Activated T-helper 1 cell treated with anti-CD3 and anti-CD28 coated beads, Interleukin-2, amount 50 U/mL, for 16 hours (primary cell): ENCODE data around the gene CMTM7.
A peak's percentile ranks its signal among the peaks of the same experiment; 100 is the strongest.

Experiments
- DNase-seq, 2 donors: peaks; one replicate each; pipeline ENCODE4 v3.0.0-alpha.2; 2020; ENCODE audit warnings: low read depth in 1 of 2, low spot score in 1 of 2

CMTM7 gene, protein sequence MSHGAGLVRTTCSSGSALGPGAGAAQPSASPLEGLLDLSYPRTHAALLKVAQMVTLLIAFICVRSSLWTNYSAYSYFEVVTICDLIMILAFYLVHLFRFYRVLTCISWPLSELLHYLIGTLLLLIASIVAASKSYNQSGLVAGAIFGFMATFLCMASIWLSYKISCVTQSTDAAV

DNA sequence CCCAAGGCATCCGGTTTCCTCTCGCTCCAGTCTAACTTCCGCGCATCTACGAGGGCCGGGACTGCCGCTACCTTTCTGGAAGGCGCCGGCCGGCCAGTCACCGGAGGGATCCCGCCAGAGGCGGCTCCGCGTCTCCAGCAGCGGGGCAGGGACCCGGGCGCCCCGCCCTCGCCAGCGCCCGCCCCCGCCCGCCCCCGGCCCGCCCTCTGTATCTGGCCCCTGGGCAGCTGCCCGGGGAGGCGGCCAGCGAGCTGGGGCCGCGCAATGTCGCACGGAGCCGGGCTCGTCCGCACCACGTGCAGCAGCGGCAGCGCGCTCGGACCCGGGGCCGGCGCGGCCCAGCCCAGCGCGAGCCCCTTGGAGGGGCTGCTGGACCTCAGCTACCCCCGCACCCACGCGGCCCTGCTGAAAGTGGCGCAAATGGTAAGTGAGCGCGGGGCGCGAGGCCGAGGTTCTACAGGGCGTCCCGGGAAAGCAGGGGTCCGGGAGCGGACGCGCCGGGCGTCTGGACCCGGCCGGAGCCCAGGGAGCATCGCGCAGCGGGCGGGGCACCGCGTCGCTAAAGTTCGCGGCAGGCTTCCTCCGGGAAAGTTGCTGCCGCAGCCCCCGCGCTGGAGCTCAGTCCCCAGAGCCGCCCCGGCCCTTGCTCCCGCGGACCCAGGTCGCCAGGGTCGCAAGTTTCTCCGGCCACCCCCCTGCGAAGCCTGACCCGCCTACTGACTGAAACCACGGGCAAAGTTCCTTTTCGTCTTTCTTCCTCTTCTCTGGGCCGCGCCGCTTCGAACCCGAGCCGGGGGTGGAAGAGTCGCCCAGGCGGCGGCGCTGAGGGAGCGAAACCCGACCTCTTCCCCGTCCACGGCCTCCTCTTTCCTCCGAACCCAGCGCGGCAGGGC, at the start of gene CMTM7:
Gene CMTM7 (plus strand): TSS at position 211 of the 893 bp plus-strand sequence. CDS start 54 bp downstream, at position 265.
- peak; percentile 38 to 56 for DNase-seq

DNA sequence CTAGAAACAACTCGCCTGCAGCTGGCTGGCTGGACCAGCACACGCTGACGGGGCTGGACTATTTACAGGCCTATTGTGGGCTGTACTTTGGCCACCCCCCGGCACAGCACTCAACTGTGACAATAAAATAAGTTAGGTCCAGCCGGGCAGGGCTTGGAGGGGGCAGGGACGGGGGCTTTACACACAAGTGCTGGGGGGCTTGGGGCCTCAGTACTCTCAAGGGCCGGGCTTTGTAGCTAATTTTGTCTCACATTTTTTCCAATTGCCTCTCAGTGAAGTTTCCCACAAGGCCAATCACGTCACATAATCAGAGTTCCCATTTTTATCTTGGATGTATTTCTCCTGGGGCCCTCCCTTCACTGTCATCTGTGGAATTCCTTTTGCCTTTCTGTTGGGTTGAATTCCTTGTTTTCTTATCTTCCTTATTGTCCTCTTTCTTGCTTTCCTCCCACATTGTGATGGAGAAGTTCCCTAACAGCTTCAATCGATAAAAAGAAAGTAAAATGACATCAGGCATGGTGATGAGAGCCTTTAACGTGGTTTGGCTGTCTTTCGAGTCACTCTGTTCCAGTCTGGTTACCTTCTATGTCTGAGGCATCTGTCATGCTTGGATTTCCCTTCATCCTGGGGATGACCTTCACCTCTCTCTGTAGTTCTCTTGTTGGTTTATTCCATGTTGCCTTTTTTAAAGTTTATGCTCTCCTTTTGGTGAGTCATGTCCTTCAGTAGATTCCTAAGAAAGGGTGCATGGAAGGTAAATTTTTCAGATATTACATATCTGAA, 44.1 kb upstream of the CMTM7 start:
- no peak for DNase-seq

DNA sequence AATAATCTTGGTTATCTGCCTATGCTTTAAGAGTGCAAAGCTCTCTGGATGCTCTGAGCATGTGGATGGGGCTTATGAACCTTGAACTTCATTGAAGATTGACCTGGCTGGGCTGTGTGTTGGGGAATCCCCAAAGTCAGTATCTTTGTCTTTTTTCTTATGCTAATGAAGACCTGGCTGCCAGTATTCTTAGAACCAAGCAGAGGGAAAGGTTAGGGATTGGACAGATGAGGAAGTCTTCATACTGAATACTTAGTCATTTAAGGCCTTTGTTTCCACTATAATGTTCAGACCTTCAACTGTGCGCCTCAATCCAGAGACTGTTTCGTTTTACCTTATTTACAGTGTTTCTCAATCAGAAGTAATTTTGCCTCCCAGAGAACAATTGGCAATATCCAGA, 42.5 kb upstream of the CMTM7 start:
- DNase-seq: no peak

DNA sequence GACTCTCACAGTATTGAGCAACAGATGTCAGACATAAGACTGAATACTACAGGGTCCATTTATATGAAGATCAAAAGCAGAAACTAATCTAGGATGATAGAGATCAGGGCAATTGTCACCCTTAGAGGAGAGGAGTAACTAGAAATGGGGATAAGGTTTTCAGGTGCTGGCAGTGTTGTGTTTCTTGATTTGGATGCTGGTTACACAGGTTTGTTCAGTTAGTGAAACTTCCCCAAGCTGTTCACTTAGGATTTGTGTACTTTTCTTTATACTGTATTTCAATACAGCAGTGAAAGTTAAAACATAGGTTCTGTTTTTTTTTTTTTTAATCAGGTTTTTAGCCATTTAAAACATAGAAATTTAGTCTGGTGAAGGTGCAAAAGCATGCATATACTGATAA, 39.1 kb upstream of the CMTM7 start:
- DNase-seq: no peak

DNA sequence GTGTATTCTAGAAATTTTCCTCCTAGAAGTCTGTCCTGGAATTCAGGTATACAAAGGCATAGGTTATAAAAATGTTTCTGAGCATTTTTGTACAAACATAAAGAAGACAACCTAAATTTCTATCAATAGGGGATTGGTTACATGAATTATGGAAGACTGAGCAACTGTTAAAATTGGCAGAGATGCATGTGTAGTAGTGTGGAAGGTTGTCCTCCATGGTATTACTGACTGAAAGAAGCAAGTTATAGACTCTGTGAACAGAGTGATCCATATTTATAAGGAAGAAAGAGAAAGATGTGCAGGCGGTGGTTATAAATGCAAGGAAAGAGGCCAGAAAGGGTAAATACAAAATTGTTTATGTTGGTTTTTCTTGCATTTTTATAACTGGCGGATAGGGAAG, 38.3 kb upstream of the CMTM7 start:
- no peak for DNase-seq

DNA sequence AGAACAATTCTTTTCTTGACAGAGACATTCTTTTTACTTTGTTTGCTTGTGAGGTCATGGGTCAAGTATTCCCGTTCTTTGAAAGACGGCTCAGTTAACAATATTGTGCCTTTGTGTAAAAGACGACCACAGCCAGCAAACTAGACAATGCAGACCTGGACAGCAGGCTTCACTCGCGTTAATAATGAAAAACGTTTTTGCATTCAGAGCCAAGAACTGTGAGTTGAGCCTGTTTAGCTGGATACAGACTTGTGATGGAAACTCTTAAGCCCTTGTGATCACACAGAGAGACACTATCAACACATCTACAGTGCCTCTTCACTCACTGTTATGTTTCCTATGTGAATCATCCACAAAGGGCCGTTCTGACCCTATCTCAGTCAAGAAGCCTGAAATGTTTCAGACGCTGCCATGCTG, 37.3 kb upstream of the CMTM7 start:
- DNase-seq: no peak

DNA sequence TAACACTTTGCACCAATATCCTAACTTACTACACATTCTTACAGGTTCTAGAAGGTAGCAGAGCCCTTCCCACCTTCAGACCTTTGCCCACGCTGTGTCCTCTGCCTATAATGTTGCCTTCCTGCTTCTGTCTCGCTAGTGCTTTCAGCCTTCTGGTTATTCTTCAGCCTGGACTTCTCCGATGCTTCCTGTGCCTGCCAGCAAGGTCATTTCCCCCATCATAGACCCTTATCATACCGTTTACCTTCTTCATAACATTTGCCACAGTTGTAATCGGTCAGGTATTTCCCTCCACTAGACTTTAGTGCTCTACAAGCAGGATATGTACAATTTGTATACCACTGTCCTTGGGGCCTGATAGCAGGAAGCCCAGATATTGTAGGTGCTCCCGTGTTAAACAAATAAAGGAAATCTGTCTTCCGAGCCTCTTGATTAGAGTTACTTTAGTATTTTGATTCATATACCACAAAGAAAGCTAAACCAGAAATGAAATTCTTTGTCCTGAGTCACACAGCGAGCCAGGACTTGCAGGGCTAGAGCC, 35.8 kb upstream of the CMTM7 start:
- DNase-seq: no peak

DNA sequence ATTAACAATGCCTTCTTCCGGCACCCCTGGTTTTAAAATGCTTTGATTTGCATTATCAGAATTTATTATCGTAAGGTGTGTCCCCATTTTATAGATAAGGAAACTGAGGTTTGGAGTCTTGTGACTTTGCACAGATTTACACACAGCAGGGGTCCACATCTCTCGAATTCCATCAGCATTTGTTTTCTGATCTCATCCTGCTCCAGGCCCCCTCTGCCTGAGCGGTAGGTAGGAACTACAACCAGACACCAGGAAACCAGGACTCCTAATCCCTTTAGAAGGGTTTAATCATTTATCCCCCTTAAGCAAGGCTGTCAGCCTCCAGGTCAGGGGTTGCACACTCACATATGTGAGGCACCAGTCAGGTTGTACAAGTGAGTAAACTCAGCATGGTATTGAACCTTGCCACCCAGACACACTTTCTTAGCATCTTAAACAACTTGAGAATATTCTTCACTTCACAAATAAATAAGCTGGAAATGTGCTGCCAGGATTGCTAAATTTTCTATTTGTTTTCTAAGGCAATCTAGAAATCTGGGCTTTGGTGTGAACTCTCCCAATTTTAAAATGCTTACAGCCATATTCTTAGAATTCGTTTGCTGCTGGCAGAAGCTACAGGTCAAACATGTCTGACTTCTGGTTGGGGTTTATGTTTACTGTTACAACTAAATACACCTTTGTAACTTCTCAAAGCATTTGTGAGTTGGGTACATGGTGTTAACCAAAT, 31.7 kb upstream of the CMTM7 start:
- no peak for DNase-seq

DNA sequence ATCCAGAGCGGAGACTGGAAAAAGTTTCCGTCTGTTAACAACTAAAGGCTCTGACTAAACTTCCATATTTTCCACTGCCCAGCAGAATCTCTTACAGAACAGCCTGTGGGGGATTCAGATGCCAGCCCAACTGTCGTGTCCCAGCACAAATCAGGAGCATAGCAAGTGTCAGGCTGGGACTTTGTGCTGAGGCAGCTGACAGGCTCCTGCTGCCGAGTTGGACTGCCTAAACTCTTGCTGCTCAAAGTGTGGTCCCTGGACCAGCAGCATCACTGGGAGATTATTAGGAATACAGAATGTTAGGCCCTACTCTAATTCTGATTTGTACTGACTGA, 31.2 kb upstream of the CMTM7 start:
- DNase-seq: no peak

DNA sequence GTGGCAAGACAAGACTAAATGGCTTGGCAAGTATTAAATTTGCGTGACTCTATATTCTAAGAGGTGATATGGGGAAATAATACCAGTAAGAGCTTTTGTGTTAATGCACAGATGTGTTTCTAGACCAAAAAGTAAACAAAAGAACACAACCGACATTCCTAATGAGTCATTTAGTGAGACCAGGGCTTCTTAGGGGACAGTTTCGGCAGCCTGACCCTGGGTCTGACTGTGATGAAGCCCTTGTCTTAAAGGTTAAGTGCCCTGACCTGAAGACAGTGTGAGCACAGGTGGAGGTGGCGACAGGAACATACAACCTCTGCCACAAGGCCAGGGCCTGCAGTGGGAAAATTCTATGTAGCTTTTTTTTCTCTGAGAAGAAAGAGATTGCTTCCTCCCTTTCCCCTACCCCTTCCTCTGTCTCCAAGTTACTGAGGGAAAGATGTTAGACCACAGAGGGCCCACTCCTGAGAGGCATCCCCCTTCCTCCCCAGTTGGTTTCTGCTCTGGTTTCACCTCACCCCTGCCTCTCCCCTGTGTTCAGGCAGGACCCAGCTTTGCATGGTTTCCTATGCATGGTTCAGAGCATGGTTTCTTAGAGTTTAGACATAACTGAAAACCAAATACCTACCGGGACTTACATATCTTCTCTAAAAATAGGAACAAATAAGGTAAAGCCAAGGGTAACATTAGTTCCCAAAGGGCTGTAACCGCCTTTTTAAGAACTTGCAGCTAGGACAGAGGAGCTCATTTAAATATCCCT, 24.8 kb upstream of the CMTM7 start:
- no peak for DNase-seq

DNA sequence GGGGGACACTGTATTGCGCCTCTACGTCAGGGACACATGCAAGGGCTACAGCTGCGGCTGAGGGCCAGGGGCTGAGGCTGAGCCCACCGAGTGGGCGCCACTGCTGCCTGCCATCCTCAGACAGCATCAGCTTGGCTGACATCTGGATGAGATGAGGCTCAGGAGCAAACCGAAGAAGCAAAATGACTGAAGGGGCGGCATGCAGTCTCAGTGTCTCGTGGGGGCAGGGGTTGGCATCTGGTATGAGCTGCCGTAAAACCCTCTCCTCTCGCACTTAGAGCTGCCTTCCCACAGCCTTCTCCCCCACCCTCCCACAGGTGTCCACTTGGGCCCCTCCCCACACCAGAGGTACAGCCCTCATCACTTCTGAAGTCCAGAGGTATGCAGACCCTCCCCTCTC, 24.2 kb upstream of the CMTM7 start:
- DNase-seq: no peak

DNA sequence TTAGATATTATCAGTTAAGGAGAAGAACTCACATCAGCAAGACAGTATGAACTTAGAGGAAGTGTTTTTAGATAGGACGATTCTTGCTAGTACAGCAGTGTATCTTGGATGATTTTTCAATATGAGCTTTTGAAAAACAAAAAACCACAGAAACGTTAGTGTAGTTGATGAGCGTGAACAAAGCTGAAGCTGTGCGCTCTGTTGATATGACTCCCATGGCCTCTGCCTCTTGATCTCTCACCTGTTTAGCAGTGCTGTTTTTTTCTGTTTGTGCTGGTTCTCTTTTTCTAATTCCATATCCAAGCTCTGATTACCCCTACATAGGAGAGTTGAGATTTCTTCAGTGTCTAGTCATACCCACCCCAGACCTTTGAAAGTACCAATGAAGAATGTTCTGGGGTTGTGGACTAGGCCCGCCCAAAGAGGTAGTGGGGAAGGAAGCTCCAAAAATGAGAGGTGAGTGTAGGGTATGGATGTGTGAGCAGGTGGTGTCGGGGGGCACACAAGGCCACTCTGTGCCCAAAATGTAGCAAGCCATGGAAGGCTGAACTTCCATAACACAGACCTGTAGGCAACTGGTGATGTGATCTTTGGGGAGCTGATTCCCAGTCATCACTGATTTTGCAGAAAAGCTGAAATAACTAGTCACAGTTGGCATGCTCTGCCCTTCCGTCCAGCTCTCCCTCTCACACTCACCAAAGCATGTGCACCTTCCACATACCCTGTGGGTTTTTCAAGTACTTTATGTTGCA, 20.0 kb upstream of the CMTM7 start:
- no peak for DNase-seq

DNA sequence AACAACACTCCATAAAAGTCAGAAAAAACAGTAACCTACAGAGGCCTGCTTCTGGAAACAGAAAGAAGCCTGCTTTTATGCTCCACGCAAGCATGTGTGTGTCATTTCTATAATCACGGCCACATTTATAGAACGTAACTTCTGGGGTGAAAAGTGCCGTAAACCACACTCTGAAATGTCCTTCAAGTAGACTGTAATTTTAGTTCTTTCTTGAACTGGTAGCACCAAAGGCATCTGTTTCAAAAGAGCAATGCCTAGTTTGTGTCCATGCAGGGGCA, 19.5 kb upstream of the CMTM7 start:
- no peak for DNase-seq

DNA sequence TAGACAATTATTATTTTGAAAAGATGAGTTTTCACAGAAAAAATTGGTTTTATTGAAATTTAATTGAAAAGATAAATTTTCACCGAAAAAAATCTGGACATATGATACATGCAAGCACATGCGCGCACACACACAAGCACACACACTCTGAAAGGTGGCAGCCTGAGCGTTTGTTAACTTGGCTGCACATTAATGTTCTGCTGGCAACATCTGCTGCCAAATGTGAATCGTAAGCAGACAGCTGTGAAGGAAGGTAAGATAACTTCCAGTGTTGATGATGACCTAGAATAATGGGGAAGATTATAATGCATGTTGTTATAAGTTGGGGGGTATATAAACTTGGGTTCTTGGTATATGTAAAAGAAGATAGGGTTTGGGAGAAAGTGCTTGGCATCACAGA, 18.4 kb upstream of the CMTM7 start:
- DNase-seq: no peak

DNA sequence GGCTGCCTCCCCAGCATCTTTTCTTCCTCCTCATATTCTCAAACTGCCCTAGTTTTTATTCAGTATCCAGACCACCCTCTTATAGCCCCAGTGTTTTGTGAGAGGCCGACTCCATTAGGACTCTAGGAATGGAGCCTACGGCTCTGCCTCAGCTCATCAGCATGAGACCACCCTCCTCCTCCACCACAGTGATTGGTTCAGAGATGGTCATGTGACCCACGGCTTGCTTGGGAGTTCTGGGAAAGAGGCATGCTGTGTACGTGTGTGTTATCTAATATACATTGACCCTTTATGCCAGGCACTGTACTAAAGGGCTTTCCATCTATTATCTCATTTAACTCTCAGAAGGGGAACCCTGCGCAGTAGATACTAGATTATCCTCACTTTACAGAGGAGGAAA, 17.8 kb upstream of the CMTM7 start:
- DNase-seq: no peak

DNA sequence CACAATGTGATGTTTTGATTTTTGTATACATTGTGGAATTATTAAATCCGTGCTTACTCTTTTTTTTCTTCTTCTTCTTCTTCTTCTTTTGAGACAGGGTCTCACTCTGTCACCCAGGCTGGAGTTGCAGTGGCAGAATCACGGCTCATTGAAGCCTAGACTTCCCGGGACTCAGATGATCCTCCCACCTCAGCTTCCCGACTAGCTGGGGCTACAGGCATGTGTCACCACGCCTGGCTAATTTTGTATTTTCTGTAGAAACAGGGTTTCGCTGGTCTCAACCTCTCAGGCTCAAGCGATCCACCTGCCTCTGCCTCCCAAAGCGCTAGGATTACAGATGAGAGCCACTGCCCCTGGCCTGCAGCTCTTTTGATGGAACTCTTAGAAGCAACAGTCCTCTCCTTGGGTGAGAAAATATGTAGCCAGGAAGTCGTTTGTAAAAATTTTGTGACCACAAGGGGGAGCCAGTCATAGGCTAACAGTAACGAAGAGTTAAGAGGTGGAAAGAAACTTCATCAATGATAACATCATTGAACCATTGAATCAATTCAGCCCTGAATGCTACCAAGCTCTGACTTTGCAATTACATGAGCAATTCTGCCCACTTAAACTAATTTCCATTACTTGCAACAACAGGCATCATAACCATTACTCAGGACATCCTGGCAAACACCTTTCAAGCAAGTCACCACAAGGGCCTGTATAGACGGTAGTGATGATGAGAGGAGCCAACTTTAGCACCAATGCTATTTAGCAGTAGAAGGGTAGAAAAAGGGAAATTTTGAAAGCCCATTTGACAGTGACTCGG, 16.7 kb upstream of the CMTM7 start:
- peak in 1 of 2 donors; percentile 37 for DNase-seq

DNA sequence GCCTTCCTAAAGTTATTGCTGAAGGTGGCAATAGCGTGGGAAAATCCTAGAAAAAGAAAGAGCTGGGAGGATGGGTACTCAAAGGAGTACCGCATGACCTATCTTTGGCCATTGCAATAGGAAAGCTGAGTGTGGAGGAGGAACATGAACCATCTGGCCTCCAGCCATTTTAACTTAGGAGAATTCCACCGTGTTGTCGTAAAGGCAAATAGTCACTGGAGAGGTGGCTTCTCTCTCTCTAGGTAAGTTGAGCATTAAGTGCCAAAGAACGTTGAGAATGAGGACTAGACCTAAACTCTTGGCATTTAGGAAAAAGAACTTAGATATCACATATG, 16.1 kb upstream of the CMTM7 start:
- DNase-seq: no peak

DNA sequence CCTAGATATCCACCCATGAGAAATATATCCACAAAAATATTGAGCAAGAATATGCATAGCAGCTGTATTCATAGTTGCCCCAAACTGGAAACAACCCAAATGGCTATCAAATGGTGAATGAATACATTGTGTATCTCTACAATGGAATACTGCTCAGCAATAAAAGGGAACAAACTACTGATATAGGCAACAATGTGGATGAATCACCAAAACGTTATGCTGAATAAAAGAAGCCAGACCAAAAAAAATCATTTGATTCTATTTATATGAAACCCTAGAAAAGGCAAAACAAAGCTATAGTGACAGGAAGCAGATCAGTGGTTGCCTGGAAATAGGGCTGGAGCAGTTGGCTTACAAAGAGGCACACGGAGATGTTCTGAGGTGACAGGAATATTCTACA, 15.5 kb upstream of the CMTM7 start:
- DNase-seq: no peak

DNA sequence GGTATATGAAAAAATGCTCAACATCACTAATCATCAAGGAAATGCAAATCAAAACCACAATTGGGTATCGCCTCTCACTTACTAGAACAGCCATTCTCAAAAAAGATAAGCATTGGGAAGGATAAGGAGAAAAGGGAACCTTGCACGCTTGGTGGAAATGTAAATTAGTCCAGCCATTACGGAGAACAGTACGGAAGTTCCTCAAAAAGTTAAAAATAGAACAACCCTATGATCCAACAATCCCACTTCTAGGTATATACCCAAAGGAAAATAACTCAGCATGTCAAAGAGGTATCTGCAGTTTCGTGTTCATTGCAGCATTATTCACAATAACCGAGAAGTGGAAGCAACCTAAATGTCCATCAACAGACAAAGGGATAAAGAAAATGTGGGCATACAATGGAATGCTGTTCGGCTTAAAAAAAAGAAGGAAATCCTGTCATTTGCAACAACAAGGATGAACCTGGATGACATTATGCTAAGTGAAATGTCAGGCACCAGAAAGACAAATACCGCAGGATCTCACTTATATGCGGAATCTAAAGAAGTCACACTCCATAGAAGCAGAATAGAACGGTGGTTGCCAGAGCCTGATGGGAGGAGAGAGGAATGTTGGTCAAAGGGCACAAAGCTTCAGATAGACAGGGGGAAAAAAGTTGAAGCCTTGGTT, 11.7 kb upstream of the CMTM7 start:
- DNase-seq: no peak
